Loucy (cell line): ENCODE results near the gene TESPA1.
"Not testable (repeated sequence)": the region's sequence is repeated elsewhere in the genome, so short reads cannot be mapped to it uniquely, and the experiment has no call there.

Experiments used
- H2AFZ ChIP-seq: fragments of 200-600 bp; sonication (generic); 2 replicates; pipeline ENCODE4 v1.6.0; 2016; ENCODE audit warnings: antibody characterized with exemption, mild to moderate bottlenecking, low read length, moderate library complexity
- H3F3A ChIP-seq: fragments of 200-600 bp; 2 replicates; pipeline ENCODE4 v1.6.0; 2016; ENCODE audit warnings: antibody characterized with exemption, low read depth, mild to moderate bottlenecking
- H3K27me3 ChIP-seq: fragments of 200-600 bp; sonication (generic); 2 replicates; pipeline ENCODE4 v1.6.1; 2014; ENCODE audit warnings: low read length, mild to moderate bottlenecking; ENCODE audit not compliant: insufficient read depth, poor library complexity, severe bottlenecking
- H3K36me3 ChIP-seq: fragments of 200-600 bp; sonication (generic); 2 replicates; pipeline ENCODE4 v1.6.1; 2016; ENCODE audit warnings: low read length; ENCODE audit not compliant: insufficient read depth
- H3K4me1 ChIP-seq: fragments of 200-600 bp; sonication (generic); 2 replicates; pipeline ENCODE4 v1.5.1; 2014; ENCODE audit warnings: low read length, mild to moderate bottlenecking; ENCODE audit not compliant: insufficient read depth, poor library complexity, severe bottlenecking
- H3K4me2 ChIP-seq: fragments of 200-600 bp; sonication (generic); 2 replicates; pipeline ENCODE4 v1.6.0; 2014; ENCODE audit warnings: antibody characterized with exemption, low read length, low read depth, mild to moderate bottlenecking; ENCODE audit not compliant: poor library complexity, severe bottlenecking
- H3K4me3 ChIP-seq: fragments of 200-600 bp; sonication (generic); 2 replicates; pipeline ENCODE4 v1.5.1; 2014; ENCODE audit warnings: low read length, mild to moderate bottlenecking, mixed read lengths; ENCODE audit not compliant: poor library complexity, severe bottlenecking
- H3K79me2 ChIP-seq: fragments of 200-600 bp; sonication (generic); 2 replicates; pipeline ENCODE4 v1.6.1; 2014; ENCODE audit warnings: low read length; ENCODE audit not compliant: insufficient read depth
- H3K9ac ChIP-seq: fragments of 200-600 bp; sonication (generic); 2 replicates; pipeline ENCODE4 v1.6.0; 2014; ENCODE audit warnings: mild to moderate bottlenecking, low read depth, low read length, moderate library complexity; ENCODE audit not compliant: poor library complexity, severe bottlenecking
- H3K9me2 ChIP-seq: fragments of 200-600 bp; sonication (generic); replicated peaks from 2 replicates; pipeline ENCODE4 v1.6.1; 2016; ENCODE audit warnings: low read depth, low read length, mixed read lengths
- H3K9me3 ChIP-seq: fragments of 200-600 bp; sonication (generic); 2 replicates; pipeline ENCODE4 v1.6.1; 2014; ENCODE audit warnings: mild to moderate bottlenecking, antibody characterized with exemption, low read length, low read depth; ENCODE audit not compliant: insufficient read depth
- H4K20me1 ChIP-seq: fragments of 200-600 bp; sonication (generic); 2 replicates; pipeline ENCODE4 v1.6.0; 2014; ENCODE audit warnings: antibody characterized with exemption, low read length, mild to moderate bottlenecking; ENCODE audit not compliant: insufficient read depth, poor library complexity, severe bottlenecking
- CTCF ChIP-seq: fragments of 200-600 bp; sonication (generic); conservative IDR thresholded peaks from 2 replicates; pipeline ENCODE4 v1.5.1; 2014; ENCODE audit warnings: mild to moderate bottlenecking, antibody characterized with exemption, low read length
- EZH2phosphoT487 ChIP-seq: fragments of 200-600 bp; IDR thresholded peaks from 2 replicates; pipeline ENCODE4 v1.6.1; 2018; ENCODE audit warnings: antibody characterized with exemption, mild to moderate bottlenecking, moderate library complexity, borderline replicate concordance

Gene TESPA1

GRCh38 chr12:54989829-54990228 lies 5.3 kb upstream of the TESPA1 start:
- Histone ChIP-seq H3K9me2 (no peaks in the 10 kb centered on the region), H3K9me3 (no peaks in the 10 kb centered on the region), H4K20me1 (no peaks in the 10 kb centered on the region), H3F3A (no peaks in the 10 kb centered on the region), H3K27me3 (no peaks in the 10 kb centered on the region), H3K4me1 (peaks cover 49% of the 10 kb centered on the region), H2AFZ (no peak overlapping the region), H3K79me2 (peaks cover 15% of the 10 kb centered on the region; the same call in 1 of the 2 replicates), H3K9ac (no peak overlapping the region), H3K4me3 (no peak overlapping the region), H3K4me2 (no peak overlapping the region), H3K36me3 (no peaks in the 10 kb centered on the region)
- no peak for TF ChIP-seq CTCF

DNA sequence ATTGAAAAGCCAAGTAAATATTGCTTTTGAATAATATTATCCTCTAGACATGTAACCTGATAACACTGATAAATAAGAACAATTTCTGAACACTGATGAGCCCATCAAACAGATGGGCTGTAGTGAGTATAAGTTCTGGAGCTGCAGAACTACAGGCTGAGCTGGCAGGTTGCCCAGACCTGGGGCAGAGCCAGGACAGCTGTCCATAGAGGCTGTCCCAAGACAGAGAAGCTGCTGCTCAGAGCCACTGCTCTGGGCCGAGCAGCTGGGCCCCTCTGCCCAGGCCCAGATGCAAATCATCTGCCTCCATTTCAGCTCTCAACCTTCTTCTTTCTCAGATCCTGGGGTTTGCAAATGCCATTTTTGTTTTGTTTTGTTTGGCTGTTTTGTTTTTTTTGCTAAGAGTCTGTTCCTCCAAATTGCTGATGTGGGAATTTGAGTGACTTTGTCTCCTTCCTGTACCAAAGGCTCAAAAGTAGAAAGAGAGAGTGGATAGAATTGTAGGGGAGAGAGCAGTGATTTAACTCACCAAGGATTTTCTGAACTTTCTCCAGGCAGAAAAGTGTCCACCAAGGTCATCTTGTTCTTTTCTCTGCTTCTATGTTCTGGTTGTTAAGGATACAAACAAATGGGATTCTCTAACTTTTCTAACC lies 4.0 kb upstream of the TESPA1 start:
- no peak overlapping the region for H2AFZ ChIP-seq
- H3K9ac ChIP-seq, result peak overlapping the region; percentile 22
- no peaks in the 10 kb centered on the region for H4K20me1 ChIP-seq
- H3K4me3 ChIP-seq, result no peak overlapping the region
- no peak for TF ChIP-seq EZH2phosphoT487
- TF ChIP-seq CTCF, result no peak
- H3K79me2 ChIP-seq, result peaks cover 28% of the 10 kb centered on the region
- H3K27me3 ChIP-seq, result no peaks in the 10 kb centered on the region
- H3K4me2 ChIP-seq, result no peak overlapping the region
- H3K4me1 ChIP-seq, result peaks cover 52% of the 10 kb centered on the region
- H3F3A ChIP-seq, result no peaks in the 10 kb centered on the region
- no peaks in the 10 kb centered on the region for H3K9me3 ChIP-seq
- no peaks in the 10 kb centered on the region for H3K9me2 ChIP-seq
- H3K36me3 ChIP-seq, result no peaks in the 10 kb centered on the region

GRCh38 chr12:54987611-54988231 lies 3.2 kb upstream of the TESPA1 start:
- TF ChIP-seq CTCF, result no peak
- no peak for TF ChIP-seq EZH2phosphoT487
- H3K9ac ChIP-seq, result no peak overlapping the region
- H3K4me3 ChIP-seq, result no peak overlapping the region
- H3F3A ChIP-seq, result no peaks in the 10 kb centered on the region
- no peaks in the 10 kb centered on the region for H3K36me3 ChIP-seq
- H3K27me3 ChIP-seq, result no peaks in the 10 kb centered on the region
- peak overlapping the region; percentile 45 for H3K4me2 ChIP-seq
- peaks cover 58% of the 10 kb centered on the region for H3K4me1 ChIP-seq
- no peaks in the 10 kb centered on the region for H3K9me2 ChIP-seq
- no peak overlapping the region for H2AFZ ChIP-seq
- H3K9me3 ChIP-seq, result no peaks in the 10 kb centered on the region
- no peaks in the 10 kb centered on the region for H4K20me1 ChIP-seq
- peaks cover 36% of the 10 kb centered on the region for H3K79me2 ChIP-seq

GRCh38 chr12:54986773-54987172 lies 2.2 kb upstream of the TESPA1 start:
- H3K9ac ChIP-seq, H3F3A ChIP-seq, H2AFZ ChIP-seq, H3K9me3 ChIP-seq, H4K20me1 ChIP-seq, H3K4me2 ChIP-seq, H3K4me3 ChIP-seq, H3K36me3 ChIP-seq, H3K27me3 ChIP-seq, H3K9me2 ChIP-seq: not testable (repeated sequence)
- H3K4me1 ChIP-seq, result peaks cover 68% of the 10 kb centered on the region
- H3K79me2 ChIP-seq, result peaks cover 46% of the 10 kb centered on the region
